Left ventricle myocardium inferior (tissue), 1 donor: ENCODE measurements around the gene SLC35B2. TPM values are rescaled to one million over a fixed set of nuclear protein-coding genes. Genes with fewer than 3 reads are reported as not detected.

Source experiments
- DNase-seq: peaks from one replicate; pipeline ENCODE4 v3.0.0-alpha.2; 2020
- H3K27ac ChIP-seq: fragments of 200-600 bp; replicated peaks from 2 replicates; pipeline ENCODE4 v1.8.0; 2021
- H3K27me3 ChIP-seq: fragments of 200-600 bp; 2 replicates; pipeline ENCODE4 v1.8.0; 2021; ENCODE audit warnings: low read depth
- H3K36me3 ChIP-seq: fragments of 200-600 bp; 2 replicates; pipeline ENCODE4 v1.8.0; 2021
- H3K4me1 ChIP-seq: fragments of 200-600 bp; 2 replicates; pipeline ENCODE4 v1.8.0; 2021
- H3K4me3 ChIP-seq: fragments of 200-600 bp; 2 replicates; pipeline ENCODE4 v1.8.0; 2021; ENCODE audit warnings: mild to moderate bottlenecking, moderate library complexity
- H3K9me3 ChIP-seq: fragments of 200-600 bp; replicated peaks from 2 replicates; pipeline ENCODE4 v1.8.0; 2021
- CTCF ChIP-seq: fragments of 200-600 bp; IDR thresholded peaks from 2 replicates; pipeline ENCODE4 v1.8.0; 2021; ENCODE audit warnings: antibody characterized with exemption, mild to moderate bottlenecking, borderline replicate concordance
- intact Hi-C: fragments of 100-400 bp; cut with micrococcal nuclease; formaldehyde crosslinking; loops from one replicate; pipeline ENCODE4 v1.11.0; 2022
- total RNA-seq: library from RNA; stranded (reverse); fragmentation: NEBNext Ultra II Directional; extraction: Animal tissue kit (Norgen Biotek cat#: 25700); gene quantifications from one replicate; pipeline ENCODE4 v1.2.1, GENCODE V29; 2021
- donor health status: DM: no; HTN: yes; CAD: no; lungs with severe emphysema.

The SLC35B2 gene
- total RNA-seq, 1 donor from 2014 or later: 20.2 TPM

- H3K27ac ChIP-seq: no peak overlapping the region
Observed at GRCh38 chr6:44285552-44286284, 28.4 kb upstream of the SLC35B2 start.

GRCh38 chr6:44284867-44285266 is 27.5 kb upstream of the SLC35B2 start:
- Histone ChIP-seq H3K4me1 (no peaks in the 10 kb centered on the region), H3K9me3 (no peaks in the 10 kb centered on the region), H3K4me3 (no peak overlapping the region), H3K27me3 (peaks cover 99% of the 10 kb centered on the region), H3K36me3 (no peaks in the 10 kb centered on the region), H3K27ac (no peak overlapping the region)
- no peak for DNase-seq
- intact Hi-C loops: no loop called here
- TF ChIP-seq CTCF: no peak

More at GRCh38 chr6:44285552-44286284, 28.4 kb upstream of the SLC35B2 start:
- H3K9me3 ChIP-seq: no peaks in the 10 kb centered on the region
- no peaks in the 10 kb centered on the region for H3K36me3 ChIP-seq
- DNase-seq: no peak
- H3K27me3 ChIP-seq: peaks cover 100% of the 10 kb centered on the region
- H3K4me3 ChIP-seq: no peak overlapping the region
- no peak for TF ChIP-seq CTCF
- intact Hi-C loops: no loop called here
- H3K4me1 ChIP-seq: no peaks in the 10 kb centered on the region

- DNase-seq: no peak
- Histone ChIP-seq H3K4me1 (no peaks in the 10 kb centered on the region), H3K9me3 (no peaks in the 10 kb centered on the region), H3K36me3 (no peaks in the 10 kb centered on the region), H3K27ac (no peak overlapping the region), H3K4me3 (no peak overlapping the region), H3K27me3 (peaks cover 96% of the 10 kb centered on the region)
- no peak for TF ChIP-seq CTCF
- intact Hi-C loops: no loop called here
Observed at GRCh38 chr6:44284121-44284520, 26.8 kb upstream of the SLC35B2 start.

GRCh38 chr6:44278774-44279697 is 21.7 kb upstream of the SLC35B2 start:
- Histone ChIP-seq H3K36me3 (no peaks in the 10 kb centered on the region), H3K4me1 (peaks cover 12% of the 10 kb centered on the region), H3K4me3 (no peak overlapping the region), H3K27me3 (peaks cover 96% of the 10 kb centered on the region), H3K9me3 (no peaks in the 10 kb centered on the region), H3K27ac (no peak overlapping the region)
- TF ChIP-seq CTCF: no peak
- no peak for DNase-seq
- intact Hi-C loops: no loop called here

- Histone ChIP-seq H3K27ac (no peak overlapping the region), H3K36me3 (no peaks in the 10 kb centered on the region), H3K9me3 (no peaks in the 10 kb centered on the region), H3K27me3 (peaks cover 96% of the 10 kb centered on the region), H3K4me3 (no peak overlapping the region), H3K4me1 (peaks cover 12% of the 10 kb centered on the region)
- DNase-seq: no peak
- intact Hi-C loops: no loop called here
- no peak for TF ChIP-seq CTCF
Observed at GRCh38 chr6:44278315-44278714, 21.0 kb upstream of the SLC35B2 start.
